Esophagus mucosa (tissue), 1 donor: Measurements from ENCODE around the gene LAMA4. TPM values are rescaled to one million over a fixed set of nuclear protein-coding genes. Genes with fewer than 3 reads are reported as not detected.
A peak's percentile ranks its signal among the peaks of the same experiment; 100 is the strongest.

Experiments
- ATAC-seq: fragments of 200-7000 bp; cut with Tn5 transposase; one replicate; pipeline ENCODE4 v1.9.1; 2020
- total RNA-seq: library from RNA; stranded (reverse); gene quantifications from one replicate; pipeline ENCODE4 v1.2.4, GENCODE V29; 2023
- donor health status: DM: yes; HTN: yes; CAD: no.

LAMA4 gene
- total RNA-seq, 1 donor from 2014 or later, result 8.0 TPM

DNA sequence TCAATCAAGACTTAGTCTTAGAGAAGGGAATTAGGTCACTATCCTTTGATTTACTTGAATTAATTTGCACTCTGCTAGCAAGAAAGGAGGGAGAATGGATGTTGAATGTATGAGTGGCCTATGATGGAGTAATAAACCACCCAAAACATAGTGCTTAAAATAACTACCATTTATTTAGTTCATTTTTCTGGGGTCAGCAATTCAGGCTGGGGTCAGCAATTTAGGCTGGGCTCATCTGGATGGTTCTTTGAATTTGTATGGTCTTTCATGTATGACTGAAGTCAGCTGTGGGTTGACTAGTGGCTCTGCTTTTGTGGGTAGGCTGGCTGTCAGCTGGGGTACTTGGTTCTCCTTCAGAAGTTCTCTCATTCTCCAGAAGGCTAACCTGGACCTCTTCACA, 21.0 kb upstream of the LAMA4 start:
- no peak for ATAC-seq

- no peak for ATAC-seq
These were observed 20.4 kb upstream of the LAMA4 start for GRCh38 chr6:112274774-112275173.

- no peak for ATAC-seq
These were observed 18.4 kb upstream of the LAMA4 start for GRCh38 chr6:112272799-112273198.

DNA sequence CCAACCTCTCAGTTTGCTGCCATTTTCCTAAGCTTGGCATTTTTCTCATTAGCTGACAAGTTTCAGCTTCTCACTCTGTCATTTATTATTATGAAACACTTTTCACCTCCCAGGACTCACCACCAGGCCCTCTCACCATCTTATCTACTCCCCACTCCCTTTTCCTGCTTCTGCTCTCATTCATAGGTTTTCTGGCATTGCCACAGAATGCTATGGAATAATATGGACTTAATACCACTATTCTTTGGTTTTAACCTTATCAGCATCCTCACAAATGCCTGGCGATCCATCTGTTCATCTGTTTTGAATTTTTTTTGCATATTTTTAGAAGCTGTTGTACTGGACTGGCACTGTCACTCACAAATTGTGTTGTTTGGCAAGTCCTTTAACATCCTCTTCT, 16.4 kb upstream of the LAMA4 start:
- no peak for ATAC-seq

- no peak for ATAC-seq
These were observed 15.7 kb upstream of the LAMA4 start for GRCh38 chr6:112269979-112270566.

DNA sequence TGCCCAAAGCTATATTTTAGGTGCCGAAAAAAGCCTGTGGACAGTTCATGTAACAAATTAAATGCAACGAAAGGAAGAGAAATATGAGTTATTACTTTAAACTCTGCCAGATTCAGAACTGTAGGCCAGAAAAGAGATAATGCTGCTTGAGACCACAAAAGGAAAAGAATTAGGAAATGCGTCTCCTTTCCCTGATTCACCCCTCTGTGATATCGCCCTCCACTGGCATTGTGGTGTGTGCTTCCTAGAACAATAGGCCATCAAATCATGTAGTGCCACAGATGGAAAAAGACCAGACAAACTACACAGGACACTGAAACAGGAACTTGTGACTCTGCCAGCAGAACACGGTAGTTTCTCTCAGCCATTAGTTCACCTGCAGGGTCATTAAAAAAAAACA, 14.7 kb upstream of the LAMA4 start:
- no peak for ATAC-seq

DNA sequence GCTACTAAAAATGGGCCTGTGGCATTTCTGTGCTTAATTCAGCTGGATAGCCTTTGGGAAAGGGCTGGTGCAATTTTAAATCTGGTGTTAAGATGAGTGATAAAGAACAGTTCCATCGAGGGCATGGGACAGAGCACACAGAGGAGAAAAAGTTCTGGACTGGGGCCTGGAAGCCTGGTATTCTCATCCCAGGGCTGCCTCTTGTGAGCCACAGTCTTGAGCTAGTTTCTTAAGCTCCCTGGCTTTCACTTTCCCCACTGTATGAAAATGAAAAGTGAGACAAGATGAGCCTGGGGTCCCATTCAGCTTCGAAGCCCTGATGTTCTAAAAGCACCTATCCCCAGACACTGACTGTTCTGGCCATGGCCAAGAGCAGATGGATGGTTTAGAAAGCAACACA, 14.3 kb upstream of the LAMA4 start:
- ATAC-seq, result no peak

DNA sequence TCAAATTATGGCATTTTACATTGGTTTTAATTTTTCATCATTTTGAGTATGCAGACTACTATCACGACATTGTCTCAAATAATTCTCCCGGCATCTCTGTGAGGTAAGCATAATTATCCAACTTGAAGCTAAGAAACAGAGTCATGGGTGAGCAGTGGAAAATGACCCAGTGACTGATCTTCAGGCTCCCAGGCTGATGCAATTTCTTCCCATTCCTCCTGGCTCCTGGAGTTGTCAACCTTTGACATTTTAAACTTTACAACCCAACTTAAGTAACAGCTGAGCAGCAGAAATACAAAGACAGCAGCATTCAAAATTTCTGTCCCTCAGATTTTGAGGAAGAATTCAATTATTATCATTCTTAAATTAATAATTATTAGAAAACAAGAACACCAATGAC, 13.7 kb upstream of the LAMA4 start:
- ATAC-seq, result no peak

GRCh38 chr6:112266331-112266730, 12.0 kb upstream of the LAMA4 start:
- ATAC-seq, result no peak

GRCh38 chr6:112259337-112259675, 4.9 kb upstream of the LAMA4 start:
- ATAC-seq, result no peak

GRCh38 chr6:112258642-112259336, 4.4 kb upstream of the LAMA4 start:
- no peak for ATAC-seq

DNA sequence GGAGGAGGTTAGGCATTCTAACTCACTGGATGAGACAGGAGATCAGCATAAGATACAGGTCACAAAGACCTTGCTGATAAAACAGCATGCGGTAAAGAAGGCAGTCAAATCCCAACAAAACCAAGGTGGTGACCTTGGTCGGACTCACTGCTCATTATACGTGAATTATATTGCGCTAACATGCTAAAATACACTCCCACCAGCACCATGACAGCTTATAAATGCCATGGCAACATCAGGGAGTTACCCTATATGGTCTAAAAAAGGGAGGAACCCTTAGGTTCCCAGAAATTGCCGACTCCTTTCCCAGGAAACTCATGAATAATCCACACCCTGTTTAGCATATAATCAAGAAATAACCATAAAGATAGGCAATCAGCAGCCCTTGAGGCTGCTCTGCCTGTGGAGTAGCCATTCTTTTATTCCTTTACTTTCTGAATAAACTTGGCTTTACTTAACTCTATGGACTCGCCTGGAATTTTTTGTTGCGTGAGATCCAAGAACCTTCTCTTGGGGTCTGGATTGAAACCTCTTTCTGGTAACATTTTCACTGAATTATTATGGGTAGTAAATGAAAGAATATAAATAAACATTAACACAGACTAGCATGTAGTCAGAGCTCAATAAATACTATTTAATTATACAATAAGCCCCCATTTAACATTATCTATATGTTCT, 3.0 kb upstream of the LAMA4 start:
- ATAC-seq, result no peak

- no peak for ATAC-seq
These were observed 554 bp upstream of the LAMA4 start for GRCh38 chr6:112254921-112255320.

- ATAC-seq, result peak; percentile 13
These were observed 898 bp downstream of the LAMA4 start for GRCh38 chr6:112253498-112253840.

GRCh38 chr6:112252571-112253497, 1.5 kb downstream of the LAMA4 start:
- no peak for ATAC-seq

DNA sequence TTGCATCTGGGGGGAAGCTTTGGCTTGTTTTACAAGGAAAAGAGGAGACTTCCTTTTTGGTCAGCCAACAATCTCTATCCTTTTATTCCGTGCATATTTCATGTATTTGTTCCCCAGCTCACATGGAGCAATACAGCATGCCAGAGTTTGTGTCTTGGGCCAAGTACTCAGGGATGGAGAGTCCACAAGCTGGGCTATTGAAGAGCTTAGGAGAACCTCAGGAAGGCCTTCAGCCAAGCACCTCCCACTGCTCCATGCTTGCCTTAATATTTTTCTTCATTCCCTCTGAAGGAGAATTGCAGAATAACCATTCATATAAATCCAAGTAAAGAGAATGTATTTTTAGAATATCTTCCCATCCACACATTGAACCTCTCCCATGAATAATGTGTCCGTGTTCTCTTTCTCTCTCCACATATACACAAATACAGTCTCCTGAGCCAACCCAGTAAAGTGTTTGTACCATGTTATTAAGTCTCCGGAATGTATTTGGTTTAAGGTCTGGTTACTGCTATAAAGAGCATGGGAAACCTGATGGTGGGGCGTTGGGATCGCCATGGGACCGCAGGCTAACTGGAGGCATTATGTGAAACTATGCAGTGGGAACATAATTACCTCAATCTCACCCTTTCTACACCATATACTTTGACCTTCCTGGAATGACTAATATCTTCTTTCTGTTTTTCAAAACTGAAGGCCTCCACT, 3.0 kb downstream of the LAMA4 start:
- ATAC-seq, result no peak

GRCh38 chr6:112249489-112249888, 4.9 kb downstream of the LAMA4 start:
- ATAC-seq, result no peak

- no peak for ATAC-seq
These were observed 7.1 kb downstream of the LAMA4 start for GRCh38 chr6:112247275-112247674.

GRCh38 chr6:112245511-112246203, 8.7 kb downstream of the LAMA4 start:
- ATAC-seq, result no peak

- no peak for ATAC-seq
These were observed 10.2 kb downstream of the LAMA4 start for GRCh38 chr6:112243861-112244827.
